ENCODE data around the gene KCNIP4. TPM values are rescaled to one million over a fixed set of nuclear protein-coding genes. Genes with fewer than 3 reads are reported as not detected.

Gene KCNIP4
- total RNA-seq, 1 donor from 2014 or later: not detected

GRCh38 chr4:21592970-21593670, 355.5 kb downstream of the KCNIP4 start:
- no peak for DNase-seq (ENCODE audit: low read depth in 2 of 2)

- DNase-seq (ENCODE audit: low read depth in 2 of 2): no peak
Measured at GRCh38 chr4:21577056-21577455, 371.5 kb downstream of the KCNIP4 start.

GRCh38 chr4:21571100-21571499, 377.5 kb downstream of the KCNIP4 start:
- no peak for DNase-seq (ENCODE audit: low read depth in 2 of 2)

- DNase-seq (ENCODE audit: low read depth in 2 of 2): no peak
Measured at GRCh38 chr4:21569638-21570037, 378.9 kb downstream of the KCNIP4 start.

- no peak for DNase-seq (ENCODE audit: low read depth in 2 of 2)
Measured at GRCh38 chr4:21555083-21555482, 393.5 kb downstream of the KCNIP4 start.

GRCh38 chr4:21554500-21554899, 394.1 kb downstream of the KCNIP4 start:
- DNase-seq (ENCODE audit: low read depth in 2 of 2): no peak

GRCh38 chr4:21554066-21554465, 394.5 kb downstream of the KCNIP4 start:
- no peak for DNase-seq (ENCODE audit: low read depth in 2 of 2)

- DNase-seq (ENCODE audit: low read depth in 2 of 2): peak in 1 of 2 donors; percentile 2
Measured at GRCh38 chr4:21552455-21552854, 396.1 kb downstream of the KCNIP4 start.

- no peak for DNase-seq (ENCODE audit: low read depth in 2 of 2)
Measured at GRCh38 chr4:21544955-21545354, 403.6 kb downstream of the KCNIP4 start.

- no peak for DNase-seq (ENCODE audit: low read depth in 2 of 2)
Measured at GRCh38 chr4:21544415-21544814, 404.2 kb downstream of the KCNIP4 start.

- no peak for DNase-seq (ENCODE audit: low read depth in 2 of 2)
Measured at GRCh38 chr4:21543514-21543913, 405.1 kb downstream of the KCNIP4 start.

GRCh38 chr4:21535898-21536297, 412.7 kb downstream of the KCNIP4 start:
- DNase-seq (ENCODE audit: low read depth in 2 of 2): no peak

- no peak for DNase-seq (ENCODE audit: low read depth in 2 of 2)
Measured at GRCh38 chr4:21531048-21531447, 417.5 kb downstream of the KCNIP4 start.

GRCh38 chr4:21529214-21529613, 419.4 kb downstream of the KCNIP4 start:
- peak in 1 of 2 donors; percentile 47 for DNase-seq (ENCODE audit: low read depth in 2 of 2)

GRCh38 chr4:21522296-21522695, 426.3 kb downstream of the KCNIP4 start:
- no peak for DNase-seq (ENCODE audit: low read depth in 2 of 2)

- DNase-seq (ENCODE audit: low read depth in 2 of 2): no peak
Measured at GRCh38 chr4:21517126-21517859, 431.3 kb downstream of the KCNIP4 start.

- no peak for DNase-seq (ENCODE audit: low read depth in 2 of 2)
Measured at GRCh38 chr4:21514022-21514694, 434.4 kb downstream of the KCNIP4 start.

GRCh38 chr4:21512353-21512752, 436.2 kb downstream of the KCNIP4 start:
- DNase-seq (ENCODE audit: low read depth in 2 of 2): peak; percentile 1 to 56

GRCh38 chr4:21507439-21507838, 441.1 kb downstream of the KCNIP4 start:
- peak; percentile 1 to 21 for DNase-seq (ENCODE audit: low read depth in 2 of 2)

- no peak for DNase-seq (ENCODE audit: low read depth in 2 of 2)
Measured at GRCh38 chr4:21490682-21491081, 457.9 kb downstream of the KCNIP4 start.

- peak in 1 of 2 donors; percentile 7 for DNase-seq (ENCODE audit: low read depth in 2 of 2)
Measured at GRCh38 chr4:21476757-21477156, 471.8 kb downstream of the KCNIP4 start.

GRCh38 chr4:21474195-21474594, 474.4 kb downstream of the KCNIP4 start:
- DNase-seq (ENCODE audit: low read depth in 2 of 2): no peak
